Kidney capillary endothelial cell (primary cell): ENCODE measurements around the gene CFAP77.
"Not testable (repeated sequence)": the region's sequence is repeated elsewhere in the genome, so short reads cannot be mapped to it uniquely, and the experiment has no call there.

Experiments used
- DNase-seq: peaks from one replicate; pipeline ENCODE4 v3.0.0-alpha.2; 2018; ENCODE audit warnings: low spot score

CFAP77 gene

GRCh38 chr9:132547976-132548730 is 138.1 kb downstream of the CFAP77 start:
- peak; percentile 27 for DNase-seq

- peak; percentile 90 for DNase-seq
These were observed 139.0 kb downstream of the CFAP77 start for GRCh38 chr9:132548751-132549640.

GRCh38 chr9:132551556-132551955 is 141.5 kb downstream of the CFAP77 start:
- DNase-seq = no peak

GRCh38 chr9:132552041-132552440 is 142.0 kb downstream of the CFAP77 start:
- no peak for DNase-seq

GRCh38 chr9:132554755-132555154 is 144.7 kb downstream of the CFAP77 start:
- no peak for DNase-seq

- DNase-seq = no peak
These were observed 145.5 kb downstream of the CFAP77 start for GRCh38 chr9:132555528-132555927.

- no peak for DNase-seq
These were observed 146.2 kb downstream of the CFAP77 start for GRCh38 chr9:132556235-132556634.

- DNase-seq = no peak
These were observed 146.7 kb downstream of the CFAP77 start for GRCh38 chr9:132556714-132557113.

GRCh38 chr9:132557159-132557558 is 147.1 kb downstream of the CFAP77 start:
- no peak for DNase-seq

- no peak for DNase-seq
These were observed 149.7 kb downstream of the CFAP77 start for GRCh38 chr9:132559711-132560110.

GRCh38 chr9:132560616-132561202 is 150.7 kb downstream of the CFAP77 start:
- peak; percentile 31 for DNase-seq

GRCh38 chr9:132562306-132562573 is 152.2 kb downstream of the CFAP77 start:
- DNase-seq = peak; percentile 42

- no peak for DNase-seq
These were observed 154.5 kb downstream of the CFAP77 start for GRCh38 chr9:132564526-132564925.

- DNase-seq = not testable (repeated sequence)
These were observed 158.8 kb downstream of the CFAP77 start for GRCh38 chr9:132568787-132569186.

- no peak for DNase-seq
These were observed 162.0 kb downstream of the CFAP77 start for GRCh38 chr9:132571806-132572600.

- DNase-seq = no peak
These were observed 162.9 kb downstream of the CFAP77 start for GRCh38 chr9:132572921-132573320.

GRCh38 chr9:132575005-132575609 is 165.1 kb downstream of the CFAP77 start:
- peak; percentile 66 for DNase-seq

GRCh38 chr9:132575811-132576210 is 165.8 kb downstream of the CFAP77 start:
- DNase-seq = no peak

GRCh38 chr9:132577119-132577518 is 167.1 kb downstream of the CFAP77 start:
- DNase-seq = no peak

GRCh38 chr9:132578367-132578932 is 168.4 kb downstream of the CFAP77 start:
- DNase-seq = no peak

GRCh38 chr9:132579427-132579798 is 169.4 kb downstream of the CFAP77 start:
- no peak for DNase-seq
